HG02981 (cell line): ENCODE measurements around the gene OR51V1.

Experiments used
- ATAC-seq: cut with Tn5 transposase; IDR thresholded peaks from one replicate; pipeline ENCODE4 v1.9.1; 2021; ENCODE audit warnings: mild to moderate bottlenecking, moderate library complexity; ENCODE audit not compliant: unreplicated experiment

OR51V1 gene

GRCh38 chr11:5231111-5231510 lies 30.6 kb upstream of the OR51V1 start:
- ATAC-seq, result no peak

- no peak for ATAC-seq
Measured at GRCh38 chr11:5230266-5230665, 29.8 kb upstream of the OR51V1 start.

GRCh38 chr11:5229796-5230195 lies 29.3 kb upstream of the OR51V1 start:
- no peak for ATAC-seq

GRCh38 chr11:5229356-5229755 lies 28.9 kb upstream of the OR51V1 start:
- no peak for ATAC-seq

- no peak for ATAC-seq
Measured at GRCh38 chr11:5228124-5228523, 27.6 kb upstream of the OR51V1 start.

GRCh38 chr11:5227681-5228080 lies 27.2 kb upstream of the OR51V1 start:
- ATAC-seq, result no peak

- ATAC-seq, result no peak
Measured at GRCh38 chr11:5226732-5227310, 26.3 kb upstream of the OR51V1 start, which contains the start of gene HBB. Gene HBB (minus strand): TSS chr11:5227071. CDS start chr11:5227021, 50 bp downstream.

GRCh38 chr11:5225480-5225871 lies 25.0 kb upstream of the OR51V1 start:
- ATAC-seq, result no peak

- ATAC-seq, result no peak
Measured at GRCh38 chr11:5224538-5225479, 24.3 kb upstream of the OR51V1 start.

GRCh38 chr11:5223686-5224085 lies 23.2 kb upstream of the OR51V1 start:
- ATAC-seq, result no peak

GRCh38 chr11:5223146-5223545 lies 22.7 kb upstream of the OR51V1 start:
- ATAC-seq, result no peak

GRCh38 chr11:5210376-5210885 lies 9.9 kb upstream of the OR51V1 start:
- ATAC-seq, result no peak

GRCh38 chr11:5204787-5205186 lies 4.3 kb upstream of the OR51V1 start:
- peak; percentile 87 for ATAC-seq

- no peak for ATAC-seq
Measured at GRCh38 chr11:5203366-5203765, 2.9 kb upstream of the OR51V1 start.

GRCh38 chr11:5198285-5198684 lies 2.2 kb downstream of the OR51V1 start:
- ATAC-seq, result no peak

- ATAC-seq, result no peak
Measured at GRCh38 chr11:5197536-5197935, 2.9 kb downstream of the OR51V1 start.

- no peak for ATAC-seq
Measured at GRCh38 chr11:5196731-5197130, 3.8 kb downstream of the OR51V1 start.

GRCh38 chr11:5196067-5196466 lies 4.4 kb downstream of the OR51V1 start:
- ATAC-seq, result no peak

- ATAC-seq, result no peak
Measured at GRCh38 chr11:5192738-5193137, 7.7 kb downstream of the OR51V1 start.

- ATAC-seq, result no peak
Measured at GRCh38 chr11:5188201-5188600, 12.3 kb downstream of the OR51V1 start.

- no peak for ATAC-seq
Measured at GRCh38 chr11:5178046-5178837, 22.2 kb downstream of the OR51V1 start.
